HG02763 (cell line): ENCODE measurements around the gene LIPE.
"Not testable (repeated sequence)": the region's sequence is repeated elsewhere in the genome, so short reads cannot be mapped to it uniquely, and the experiment has no call there.

ENCODE experiments used
- ATAC-seq: cut with Tn5 transposase; IDR thresholded peaks from one replicate; pipeline ENCODE4 v1.9.1; 2021; ENCODE audit warnings: mild to moderate bottlenecking, moderate library complexity; ENCODE audit not compliant: unreplicated experiment

The LIPE gene

GRCh38 chr19:42450314-42450934 is 23.2 kb upstream of the LIPE start:
- ATAC-seq: peak; percentile 71

- ATAC-seq: not testable (repeated sequence)
Measured at GRCh38 chr19:42448306-42448705, 21.1 kb upstream of the LIPE start.

DNA sequence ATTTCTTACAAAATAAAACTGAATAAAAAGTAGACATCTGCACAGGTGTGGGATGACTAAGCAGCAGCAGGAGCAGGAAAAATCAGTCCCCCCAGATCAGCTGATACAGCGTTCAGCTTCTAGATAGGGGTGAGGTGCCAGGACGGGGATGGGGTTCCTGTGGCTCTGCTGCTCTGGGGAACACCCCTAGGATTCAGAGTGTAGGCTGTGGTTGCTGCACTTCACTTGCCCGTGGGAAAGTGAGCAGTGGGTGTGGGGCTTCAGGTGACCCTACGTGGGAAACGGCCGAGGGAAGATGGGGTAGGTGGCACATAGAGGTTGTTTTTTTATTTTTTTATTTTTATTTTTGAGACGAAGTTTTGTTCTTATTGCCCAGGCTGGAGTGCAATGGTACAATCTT is 18.8 kb upstream of the LIPE start:
- no peak for ATAC-seq

- ATAC-seq: no peak
Measured at GRCh38 chr19:42443944-42444398, 16.8 kb upstream of the LIPE start.

DNA sequence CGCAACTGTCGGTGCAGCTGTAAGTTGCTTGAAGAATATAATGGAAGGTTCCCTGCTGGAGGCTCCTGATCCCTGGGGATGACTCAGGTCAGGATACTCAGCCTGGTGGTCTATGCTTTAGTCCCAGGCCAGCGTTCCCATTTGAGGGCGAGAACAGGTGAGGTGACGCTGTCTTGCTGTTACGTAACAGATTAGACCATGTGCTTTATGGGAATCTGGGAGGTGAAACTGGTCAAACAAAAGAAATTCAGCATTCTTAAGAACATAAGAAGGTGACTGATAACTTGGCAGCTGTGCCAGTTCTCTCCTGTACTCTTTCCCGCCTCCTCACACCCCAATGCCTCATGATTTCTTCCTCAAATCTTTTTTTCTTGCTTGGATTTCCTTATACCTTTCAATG is 15.6 kb upstream of the LIPE start, which contains the start of gene CXCL17:
TSS of gene CXCL17 (minus strand) at position 114 of the 400 bp plus-strand sequence. CDS start 114 bp downstream, outside the sequence.
- no peak for ATAC-seq

DNA sequence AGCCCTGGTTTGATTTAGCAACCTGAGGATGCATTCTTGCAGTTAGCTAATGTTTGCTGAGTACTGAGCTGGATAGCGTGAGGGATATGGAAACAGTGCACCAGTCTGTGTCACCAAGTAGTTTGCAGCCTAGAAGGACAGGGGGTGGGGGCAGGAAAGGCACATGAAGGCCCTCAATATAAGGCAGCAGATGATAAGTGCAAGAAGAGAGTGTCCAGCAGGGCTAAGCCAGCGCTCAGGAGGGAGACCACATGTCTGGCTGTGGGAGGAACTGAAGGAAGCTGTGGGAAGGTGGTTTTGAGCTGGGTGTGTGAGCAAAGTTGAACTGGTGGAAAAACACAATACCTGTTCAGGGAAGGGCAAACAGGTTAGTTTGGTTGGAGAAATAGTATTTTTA is 13.9 kb upstream of the LIPE start:
- no peak for ATAC-seq

DNA sequence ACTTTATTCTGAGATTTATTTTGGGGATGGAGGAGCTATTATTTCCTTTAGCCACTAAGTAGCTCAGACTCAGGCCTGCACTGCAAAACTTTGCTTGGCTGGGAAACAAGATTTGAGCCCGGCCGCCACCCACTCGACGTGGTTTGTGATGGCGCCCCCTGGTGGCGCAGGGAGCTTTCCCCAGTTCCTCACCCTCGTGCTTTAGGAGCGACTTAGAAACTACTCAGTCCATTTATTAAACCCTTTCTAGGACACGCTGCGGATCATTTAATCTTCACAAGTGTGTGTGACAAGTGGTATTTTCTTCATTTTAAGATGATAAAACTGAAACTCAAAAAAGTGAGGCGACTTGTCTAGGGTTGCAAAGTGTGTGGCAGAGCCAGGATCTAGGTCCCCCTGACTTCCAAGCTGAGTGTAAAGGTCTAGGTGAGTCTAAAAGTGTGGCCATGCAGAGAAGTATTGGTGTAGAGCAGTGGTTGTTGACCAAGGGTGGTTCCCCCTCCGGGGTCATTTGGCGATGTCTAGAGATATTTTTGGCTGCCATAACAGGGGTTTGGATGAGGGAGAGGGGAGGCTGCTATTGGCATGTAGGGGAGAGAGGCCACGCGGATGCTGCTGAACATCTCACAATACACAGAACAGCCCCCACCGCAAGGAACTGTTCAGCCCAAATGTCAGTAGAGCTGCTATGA is 13.3 kb upstream of the LIPE start:
- ATAC-seq: no peak

DNA sequence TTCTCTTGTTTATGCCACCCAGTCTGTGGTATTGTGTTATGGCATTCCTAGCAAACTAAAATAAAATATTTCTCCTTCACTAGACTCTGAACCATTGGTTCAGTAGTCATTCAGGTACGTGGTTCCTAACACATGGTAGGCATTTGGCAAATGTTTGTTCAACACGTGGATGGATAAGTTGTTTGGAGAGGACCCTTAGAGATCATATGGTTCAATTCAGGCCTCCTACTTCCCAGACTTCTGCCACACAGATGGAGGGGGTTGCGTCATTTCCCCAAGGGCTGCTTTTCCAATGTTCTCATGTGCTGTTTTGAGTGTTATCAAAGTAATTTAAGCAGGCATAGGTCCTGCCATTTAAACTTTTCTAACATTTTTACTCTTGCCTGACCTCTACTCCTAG is 8.8 kb upstream of the LIPE start:
- no peak for ATAC-seq

DNA sequence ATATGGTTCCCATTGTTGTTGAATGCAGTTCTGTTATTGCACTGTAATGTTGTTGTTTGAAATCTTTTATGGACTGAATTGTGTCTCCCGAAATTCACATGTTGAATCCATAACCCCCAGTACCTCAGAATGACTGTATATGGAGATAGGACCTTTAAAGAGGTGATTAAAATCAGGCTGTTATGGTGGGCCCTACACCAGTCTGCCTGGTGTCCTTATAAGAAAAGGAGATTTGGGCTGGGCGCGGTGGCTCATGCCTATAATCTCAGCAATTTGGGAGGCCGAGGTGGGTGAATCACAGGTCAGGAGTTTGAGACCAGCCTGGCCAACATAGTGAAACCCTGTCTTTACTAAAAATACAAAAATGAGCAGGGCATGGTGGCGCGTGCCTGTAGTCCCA is 8.1 kb upstream of the LIPE start:
- no peak for ATAC-seq

DNA sequence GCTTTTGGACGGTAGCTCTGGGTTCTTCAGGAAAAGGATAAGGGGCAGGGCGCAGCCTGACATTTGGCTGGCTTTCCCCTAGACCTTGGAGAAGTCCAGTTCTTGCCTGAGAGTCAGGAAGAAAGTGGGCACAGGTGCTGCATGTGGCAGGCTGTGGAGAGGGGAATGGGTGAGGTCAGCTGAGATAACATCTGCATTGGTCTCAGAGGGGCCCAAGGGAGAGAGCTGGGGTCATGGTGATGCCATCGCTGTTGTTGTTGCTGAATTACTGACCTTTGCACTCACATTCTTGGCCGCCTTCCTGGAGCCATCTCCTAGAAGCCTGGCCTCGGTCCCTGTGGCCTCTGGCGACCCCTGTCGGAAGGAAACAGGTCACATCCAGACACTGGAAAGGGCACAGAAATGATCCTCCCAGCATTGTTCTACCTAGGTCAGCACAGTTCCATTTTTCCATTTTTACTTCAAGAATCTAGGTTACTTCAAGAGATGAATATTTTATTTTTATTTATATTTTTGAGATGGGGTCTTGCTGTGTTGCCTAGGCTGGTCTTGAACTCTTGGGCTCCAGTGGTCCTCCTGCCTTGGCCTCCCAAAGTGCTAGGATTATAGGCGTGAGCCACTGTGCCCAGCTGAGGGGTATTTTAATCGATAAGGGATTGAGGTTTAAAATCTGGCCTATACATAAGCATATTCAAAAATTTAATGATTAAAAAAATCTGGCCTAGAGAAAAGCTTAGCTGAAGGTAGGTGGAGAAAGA is 6.5 kb upstream of the LIPE start:
- ATAC-seq: no peak

DNA sequence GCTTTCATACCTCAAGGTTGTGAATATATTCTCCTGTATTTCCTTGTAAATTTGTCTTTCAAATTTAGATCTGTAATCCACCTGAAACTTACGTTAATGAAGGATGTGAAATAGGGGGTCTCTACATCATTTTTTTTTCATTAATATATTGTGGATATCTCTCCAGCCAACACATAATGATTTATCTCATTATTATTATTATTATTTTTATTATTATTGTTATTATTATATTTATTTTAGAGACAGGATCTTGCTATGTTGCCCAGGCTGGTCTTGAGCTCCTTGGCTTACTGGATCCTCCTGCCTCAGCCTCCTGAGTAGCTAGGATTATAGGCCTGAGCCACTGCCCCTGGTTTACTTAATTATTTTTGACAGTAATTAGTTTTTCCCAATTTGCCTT is 4.3 kb upstream of the LIPE start:
- ATAC-seq: no peak

DNA sequence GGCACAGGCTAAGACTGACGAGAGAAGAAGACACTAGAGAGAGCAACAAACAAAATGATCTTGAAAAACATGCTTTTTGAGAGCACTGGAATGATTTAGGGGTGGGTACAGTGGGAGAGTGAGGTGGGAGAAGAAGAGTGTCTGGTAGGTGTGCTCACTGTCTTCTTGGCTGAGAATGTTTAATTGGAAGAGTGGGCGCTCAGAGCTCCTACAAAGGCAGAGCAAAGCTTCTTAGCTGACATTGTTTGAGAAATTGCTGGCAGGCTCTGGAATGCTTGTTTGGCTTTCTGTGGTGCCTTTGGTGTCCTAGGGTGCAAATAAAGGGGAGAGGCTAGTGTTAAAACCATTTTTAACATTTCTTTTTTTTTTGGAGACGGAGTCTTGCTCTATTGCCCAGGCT is 1.5 kb upstream of the LIPE start:
- ATAC-seq: no peak

DNA sequence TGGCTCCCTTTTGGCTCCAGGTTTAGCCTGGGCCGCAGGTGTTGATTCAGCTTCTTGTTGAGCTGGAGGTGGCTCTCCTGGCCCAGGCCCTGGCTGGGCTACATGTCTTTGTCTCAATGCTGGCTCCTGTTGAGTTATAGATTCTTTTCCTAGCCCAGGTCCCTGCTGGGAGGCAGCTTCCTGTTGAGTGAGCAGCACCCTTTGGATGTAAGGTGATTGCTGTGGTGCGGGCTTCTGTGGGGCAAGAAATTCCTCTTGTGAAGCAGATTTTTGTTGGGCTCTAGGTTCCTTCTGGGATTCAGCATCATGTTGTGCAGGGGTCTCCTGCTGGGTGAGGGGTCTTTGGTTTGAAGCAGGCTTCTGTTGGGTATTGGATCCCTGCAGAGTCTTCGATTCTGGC is 545 bp downstream of the LIPE start:
- no peak for ATAC-seq

GRCh38 chr19:42424712-42425131 is 2.5 kb downstream of the LIPE start:
- no peak for ATAC-seq

DNA sequence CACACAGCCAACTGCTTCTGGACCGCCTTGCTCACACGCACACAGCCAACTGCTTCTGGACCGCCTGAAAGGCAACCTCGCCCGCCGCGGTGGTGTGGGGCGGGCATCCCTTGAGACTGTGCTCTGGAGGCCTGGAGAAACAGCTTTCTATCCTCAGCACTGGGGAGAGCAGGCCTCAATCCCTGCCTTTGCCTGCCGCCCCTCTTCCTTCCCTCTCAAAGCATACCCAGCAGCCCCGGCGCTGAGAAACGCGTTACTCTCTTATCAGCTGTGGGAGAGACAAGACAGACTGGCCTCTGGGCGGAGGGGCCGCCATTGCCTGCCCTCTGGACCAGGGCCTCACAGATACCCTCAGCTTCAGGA is 2.9 kb downstream of the LIPE start:
- ATAC-seq: no peak

- ATAC-seq: peak; percentile 85
Measured at GRCh38 chr19:42423462-42424344, 3.5 kb downstream of the LIPE start.

DNA sequence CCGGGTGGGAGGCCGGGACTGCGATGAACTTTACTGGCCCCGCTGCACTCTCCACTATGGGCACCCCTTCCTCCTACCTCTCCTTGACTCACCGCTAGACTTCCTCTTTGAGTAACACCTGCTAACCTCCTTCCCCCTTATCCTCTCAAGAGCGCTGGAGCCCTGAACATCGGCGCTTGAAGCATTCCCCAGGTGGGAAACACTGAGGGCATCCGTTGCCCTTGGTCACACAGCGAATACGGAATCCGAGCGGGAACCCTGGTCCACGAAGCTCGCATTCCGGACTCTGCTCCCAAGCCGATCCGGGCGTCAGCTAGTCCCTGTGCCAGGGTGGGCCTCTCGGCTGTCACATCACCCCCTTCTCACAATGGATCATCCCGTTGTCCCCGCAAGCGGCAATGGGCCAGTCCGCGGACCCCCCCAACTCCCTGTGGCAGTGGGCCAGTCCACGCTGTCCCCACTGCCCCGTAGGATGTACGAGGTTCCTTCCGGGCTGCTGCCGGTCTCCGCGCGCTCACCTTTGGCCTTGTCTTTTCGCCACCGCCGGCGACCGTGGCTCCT is 4.2 kb downstream of the LIPE start:
- ATAC-seq: peak; percentile 23

- no peak for ATAC-seq
Measured at GRCh38 chr19:42422092-42422900, 4.9 kb downstream of the LIPE start.

DNA sequence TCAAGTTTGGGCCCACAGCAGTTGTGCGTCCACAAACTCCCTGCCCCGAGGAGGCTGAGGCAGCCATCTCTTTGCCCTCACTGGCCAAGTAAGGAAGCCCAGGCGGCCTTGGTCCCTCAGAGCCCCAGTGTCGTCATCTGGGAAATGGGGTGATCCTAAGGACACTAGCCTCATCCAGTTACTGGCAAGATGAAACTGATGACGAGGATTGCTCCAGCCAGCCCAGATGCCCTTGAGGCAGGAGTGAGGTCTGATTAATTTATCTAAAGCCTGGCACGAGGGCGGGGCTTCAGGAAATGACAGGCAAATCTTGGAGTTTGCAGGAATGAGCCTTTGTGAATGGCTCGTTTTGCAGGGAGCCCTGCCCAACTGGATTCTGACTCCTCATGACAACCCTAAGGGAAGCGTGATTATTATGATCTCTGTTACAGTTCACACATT is 5.6 kb downstream of the LIPE start:
- no peak for ATAC-seq

DNA sequence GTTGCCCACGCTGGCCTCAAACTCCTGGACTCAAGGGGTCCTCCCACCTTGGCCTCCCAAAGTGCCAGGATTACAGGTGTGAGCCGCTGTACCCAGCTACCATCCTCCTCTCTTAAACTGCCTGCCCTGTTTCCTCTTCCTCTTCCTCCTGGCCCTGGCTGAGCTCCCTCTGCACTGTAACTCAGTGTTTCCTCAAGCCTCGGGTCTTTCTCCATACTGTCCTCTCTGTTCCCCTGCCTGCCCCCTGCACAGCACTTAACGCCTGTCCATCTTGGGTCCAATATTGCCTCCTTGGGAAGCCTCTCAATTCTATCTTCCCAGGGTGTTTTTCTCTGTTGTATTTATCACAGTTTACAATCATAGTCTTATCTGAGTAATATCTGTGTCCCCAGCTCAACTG is 6.1 kb downstream of the LIPE start:
- no peak for ATAC-seq
